ENCODE measurements around the gene DHX58.

GRCh38 chr17:42106009-42106408 is 6.5 kb downstream of the DHX58 start:
- TF ChIP-seq CTCF (IDR thresholded peaks at IDR 0.05 in 4 of 5, conservative IDR thresholded peaks at IDR 0.05 in 1 of 5) (no peak), POLR2A (IDR thresholded peaks at IDR 0.05) (no peak)

All from gastrocnemius medialis (tissue), 4 donors.